ENCODE results near the gene PLEKHM1. TPM values are rescaled to one million over a fixed set of nuclear protein-coding genes. Genes with fewer than 3 reads are reported as not detected.

Gene PLEKHM1
- total and polyA plus RNA-seq, 2 donors (not counting 3 experiments of a cell fraction or from before 2014, with no cell fraction given) = 29.7 to 52.0 TPM

DNA sequence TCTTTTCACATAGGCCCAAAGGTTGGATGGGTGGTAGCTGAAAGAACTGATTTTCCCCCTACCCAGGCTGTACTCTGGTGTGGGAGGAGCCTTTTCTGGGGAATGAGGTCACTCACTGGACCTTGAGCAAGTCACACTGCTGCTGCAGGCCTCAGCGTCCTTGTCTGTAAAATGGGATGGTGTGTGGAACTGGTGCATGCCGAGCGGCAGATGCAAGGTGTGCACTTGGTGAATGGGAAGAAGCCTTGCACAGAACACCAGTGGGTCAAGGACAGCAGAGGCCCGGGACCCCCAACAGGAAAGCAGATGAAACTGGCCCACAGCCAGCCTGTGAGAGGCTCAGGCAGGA lies 96.0 kb downstream of the PLEKHM1 start:
- H3K9me3 ChIP-seq (replicated peaks; ENCODE audit: control insufficient read depth, insufficient read depth, low read length) = no peaks in the 10 kb centered on the region
- intact Hi-C loops (cut with micrococcal nuclease) = loop anchor here (2.0 to 10.0 kb wide), 2 partner anchors 34 to 440 kb away; no protein-coding TSS in a partner anchor
- no TSS peak for BruUV-seq (replicated peaks)

DNA sequence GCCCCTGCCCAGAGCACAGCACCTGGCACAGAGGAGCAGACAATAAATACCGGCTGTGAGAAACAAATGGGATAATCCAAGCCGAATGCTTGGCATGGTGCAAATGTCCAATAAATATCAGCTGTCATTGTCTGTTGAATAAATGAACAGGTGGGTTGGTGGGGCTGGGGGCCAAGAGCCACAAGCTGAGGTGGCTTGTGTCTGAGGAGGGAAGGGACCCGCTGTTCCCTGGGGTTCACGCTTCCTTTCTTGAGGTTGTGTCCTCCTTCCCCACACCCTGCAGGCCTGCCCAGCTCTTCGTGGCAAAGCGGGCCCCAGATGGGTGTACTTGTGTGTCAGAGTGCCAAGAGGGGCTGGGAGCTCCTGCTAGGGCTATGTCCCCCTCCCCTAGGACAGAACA lies 96.4 kb downstream of the PLEKHM1 start:
- POLR2A ChIA-PET = no interaction called here
- dilution Hi-C loops (cut with MboI; ENCODE audit: extremely low pct_ligation_motif_present, low sequenced_read_pairs) = no loop called here

More for the DNA sequence above, 96.0 kb downstream of the PLEKHM1 start:
- Histone ChIP-seq H3K4me2 (ENCODE audit: insufficient read depth, low read length) (no peak overlapping the region), H3K9ac (replicated peaks; ENCODE audit: extremely low read depth, insufficient read depth, low read length) (no peak overlapping the region), H2AFZ (ENCODE audit: low read depth, low read length) (no peak overlapping the region), H4K20me1 (replicated peaks; ENCODE audit: control insufficient read depth, extremely low read depth, insufficient read depth, low read length) (no peaks in the 10 kb centered on the region), H3K4me3 (replicated peaks in 1 of 3; ENCODE audit: insufficient read depth in 1 of 3, low read depth in 1 of 3, low read length in 3 of 3) (no peak overlapping the region), H3K4me1 (ENCODE audit: control insufficient read depth, extremely low read depth, insufficient read depth, low read length) (no peaks in the 10 kb centered on the region), H3K79me2 (ENCODE audit: control insufficient read depth, insufficient read depth, low read length) (no peaks in the 10 kb centered on the region), H3K27ac (ENCODE audit: insufficient read depth, low read depth, low read length) (no peak overlapping the region), H3K27me3 (ENCODE audit: control insufficient read depth in 2 of 2, insufficient read depth in 2 of 2, low read length in 2 of 2) (no peaks in the 10 kb centered on the region), H3K36me3 (ENCODE audit: control insufficient read depth in 2 of 2, extremely low read depth in 1 of 2, insufficient read depth in 2 of 2, low read length in 2 of 2) (peaks cover 0 to 12% of the 10 kb centered on the region in 2 experiments), H3K9me1 (replicated peaks; ENCODE audit: control insufficient read depth, extremely low read depth, insufficient read depth, low read length) (no peaks in the 10 kb centered on the region)
- ChIA-PET CTCF (interaction anchor here (0.6 to 12.8 kb wide), 12 partner anchors 9 to 460 kb away, joined by 3 to 283 read pairs (median 4); no protein-coding TSS in a partner anchor), POLR2A (no interaction called here)
- FAIRE-seq (no peak), DNase-seq (ENCODE audit: low read depth, low spot score) (no peak)
- dilution Hi-C loops (cut with MboI; ENCODE audit: extremely low pct_ligation_motif_present, low sequenced_read_pairs) = no loop called here
- TF ChIP-seq MYC (IDR thresholded peaks at IDR 0.05; ENCODE audit: low read depth, low read length) = no peak
- no peak for TF ChIP-seq EZH2 (IDR thresholded peaks at IDR 0.05; ENCODE audit: borderline replicate concordance, low read depth, low read length, severe bottlenecking)

More for the DNA sequence above, 96.4 kb downstream of the PLEKHM1 start:
- H3K79me2 ChIP-seq (ENCODE audit: control insufficient read depth, insufficient read depth, low read length) = no peaks in the 10 kb centered on the region
- no peak overlapping the region for H3K4me2 ChIP-seq (ENCODE audit: insufficient read depth, low read length)
- no peak for FAIRE-seq
- CTCF ChIA-PET = interaction anchor here (0.6 to 12.8 kb wide), 9 partner anchors 9 to 438 kb away, joined by 3 to 283 read pairs (median 8); no protein-coding TSS in a partner anchor
- H3K4me3 ChIP-seq (replicated peaks in 1 of 3; ENCODE audit: insufficient read depth in 1 of 3, low read depth in 1 of 3, low read length in 3 of 3) = no peak overlapping the region
- H3K27me3 ChIP-seq (ENCODE audit: control insufficient read depth in 2 of 2, insufficient read depth in 2 of 2, low read length in 2 of 2) = peaks cover 0 to 2% of the 10 kb centered on the region in 2 experiments
- no peak for DNase-seq (ENCODE audit: low read depth, low spot score)
- no peaks in the 10 kb centered on the region for H3K4me1 ChIP-seq (ENCODE audit: control insufficient read depth, extremely low read depth, insufficient read depth, low read length)
- no peak overlapping the region for H3K9ac ChIP-seq (replicated peaks; ENCODE audit: extremely low read depth, insufficient read depth, low read length)
- peaks cover 0 to 12% of the 10 kb centered on the region in 2 experiments for H3K36me3 ChIP-seq (ENCODE audit: control insufficient read depth in 2 of 2, extremely low read depth in 1 of 2, insufficient read depth in 2 of 2, low read length in 2 of 2)
- BruUV-seq (replicated peaks) = TSS peak; percentile 46
- no peaks in the 10 kb centered on the region for H3K9me1 ChIP-seq (replicated peaks; ENCODE audit: control insufficient read depth, extremely low read depth, insufficient read depth, low read length)
- H4K20me1 ChIP-seq (replicated peaks; ENCODE audit: control insufficient read depth, extremely low read depth, insufficient read depth, low read length) = no peaks in the 10 kb centered on the region
- no peak overlapping the region for H2AFZ ChIP-seq (ENCODE audit: low read depth, low read length)
- no peaks in the 10 kb centered on the region for H3K9me3 ChIP-seq (replicated peaks; ENCODE audit: control insufficient read depth, insufficient read depth, low read length)
- intact Hi-C loops (cut with micrococcal nuclease) = loop anchor here (2.0 to 10.0 kb wide), 2 partner anchors 35 to 441 kb away; no protein-coding TSS in a partner anchor
- TF ChIP-seq POLR2A (IDR thresholded peaks at IDR 0.05; ENCODE audit: low read depth, low read length) (no peak), GATA2 (IDR thresholded peaks at IDR 0.05; ENCODE audit: insufficient read depth, insufficient read length, low read depth, low read length) (no peak), EZH2 (IDR thresholded peaks at IDR 0.05; ENCODE audit: borderline replicate concordance, low read depth, low read length, severe bottlenecking) (no peak)
- TF ChIP-seq, protein P1, sequence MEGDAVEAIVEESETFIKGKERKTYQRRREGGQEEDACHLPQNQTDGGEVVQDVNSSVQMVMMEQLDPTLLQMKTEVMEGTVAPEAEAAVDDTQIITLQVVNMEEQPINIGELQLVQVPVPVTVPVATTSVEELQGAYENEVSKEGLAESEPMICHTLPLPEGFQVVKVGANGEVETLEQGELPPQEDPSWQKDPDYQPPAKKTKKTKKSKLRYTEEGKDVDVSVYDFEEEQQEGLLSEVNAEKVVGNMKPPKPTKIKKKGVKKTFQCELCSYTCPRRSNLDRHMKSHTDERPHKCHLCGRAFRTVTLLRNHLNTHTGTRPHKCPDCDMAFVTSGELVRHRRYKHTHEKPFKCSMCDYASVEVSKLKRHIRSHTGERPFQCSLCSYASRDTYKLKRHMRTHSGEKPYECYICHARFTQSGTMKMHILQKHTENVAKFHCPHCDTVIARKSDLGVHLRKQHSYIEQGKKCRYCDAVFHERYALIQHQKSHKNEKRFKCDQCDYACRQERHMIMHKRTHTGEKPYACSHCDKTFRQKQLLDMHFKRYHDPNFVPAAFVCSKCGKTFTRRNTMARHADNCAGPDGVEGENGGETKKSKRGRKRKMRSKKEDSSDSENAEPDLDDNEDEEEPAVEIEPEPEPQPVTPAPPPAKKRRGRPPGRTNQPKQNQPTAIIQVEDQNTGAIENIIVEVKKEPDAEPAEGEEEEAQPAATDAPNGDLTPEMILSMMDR (IDR thresholded peaks at IDR 0.05; ENCODE audit: extremely low read depth in 1 of 2, insufficient read depth in 1 of 2, low read depth in 1 of 2, low read length in 2 of 2) = no peak
- H3K27ac ChIP-seq (ENCODE audit: insufficient read depth, low read depth, low read length) = no peak overlapping the region

Data from endothelial cell of umbilical vein (primary cell).